Skeletal muscle satellite cell (primary cell): ENCODE data around the gene CIPC.

Experiments used
- H3K27me3 ChIP-seq: 2 replicates; pipeline ENCODE4 v1.7.0; 2013; ENCODE audit warnings: low read length; ENCODE audit not compliant: control insufficient read depth, insufficient read depth
- H3K36me3 ChIP-seq: 2 replicates; pipeline ENCODE4 v1.7.0; 2013; ENCODE audit warnings: mild to moderate bottlenecking, control low read depth, low read length; ENCODE audit not compliant: insufficient read depth
- H3K4me1 ChIP-seq: 2 replicates; pipeline ENCODE4 v1.7.0; 2013; ENCODE audit warnings: low read length; ENCODE audit not compliant: control insufficient read depth, insufficient read depth
- H3K4me2 ChIP-seq: 2 replicates; pipeline ENCODE4 v1.7.0; 2013; ENCODE audit warnings: mild to moderate bottlenecking, low read length
- H3K4me3 ChIP-seq: 2 replicates; pipeline ENCODE4 v1.7.0; 2013; ENCODE audit warnings: low read length
- H3K9ac ChIP-seq: 2 replicates; pipeline ENCODE4 v1.7.0; 2013; ENCODE audit warnings: mild to moderate bottlenecking, low read depth, low read length, moderate library complexity
- H3K9me3 ChIP-seq: replicated peaks from 2 replicates; pipeline ENCODE4 v1.7.0; 2013; ENCODE audit warnings: mild to moderate bottlenecking, control low read depth, low read length

Gene CIPC

GRCh38 chr14:77076113-77076631, 21.9 kb upstream of the CIPC start:
- Histone ChIP-seq H3K27me3 (no peaks in the 10 kb centered on the region), H3K4me3 (peak overlapping the region; percentile 18), H3K9ac (peak overlapping the region; percentile 44), H3K4me2 (peak overlapping the region; percentile 78), H3K4me1 (peaks cover 32% of the 10 kb centered on the region), H3K9me3 (no peaks in the 10 kb centered on the region), H3K36me3 (no peaks in the 10 kb centered on the region)

GRCh38 chr14:77077040-77077439, 21.0 kb upstream of the CIPC start:
- H3K4me2 ChIP-seq = no peak overlapping the region
- peaks cover 26% of the 10 kb centered on the region for H3K4me1 ChIP-seq
- no peaks in the 10 kb centered on the region for H3K36me3 ChIP-seq
- no peak overlapping the region for H3K9ac ChIP-seq
- H3K9me3 ChIP-seq = no peaks in the 10 kb centered on the region
- H3K27me3 ChIP-seq = no peaks in the 10 kb centered on the region
- H3K4me3 ChIP-seq = no peak overlapping the region

GRCh38 chr14:77082356-77082755, 15.7 kb upstream of the CIPC start:
- no peak overlapping the region for H3K9ac ChIP-seq
- no peaks in the 10 kb centered on the region for H3K4me1 ChIP-seq
- H3K4me3 ChIP-seq = no peak overlapping the region
- H3K9me3 ChIP-seq = no peaks in the 10 kb centered on the region
- no peaks in the 10 kb centered on the region for H3K36me3 ChIP-seq
- no peak overlapping the region for H3K4me2 ChIP-seq
- H3K27me3 ChIP-seq = peaks cover 24% of the 10 kb centered on the region

- H3K9ac ChIP-seq = no peak overlapping the region
- peaks cover 24% of the 10 kb centered on the region for H3K27me3 ChIP-seq
- no peaks in the 10 kb centered on the region for H3K36me3 ChIP-seq
- H3K9me3 ChIP-seq = no peaks in the 10 kb centered on the region
- H3K4me3 ChIP-seq = no peak overlapping the region
- no peaks in the 10 kb centered on the region for H3K4me1 ChIP-seq
- no peak overlapping the region for H3K4me2 ChIP-seq
Observed at GRCh38 chr14:77083082-77083481, 15.0 kb upstream of the CIPC start.

GRCh38 chr14:77084985-77085384, 13.1 kb upstream of the CIPC start:
- no peaks in the 10 kb centered on the region for H3K9me3 ChIP-seq
- H3K4me3 ChIP-seq = no peak overlapping the region
- H3K9ac ChIP-seq = no peak overlapping the region
- H3K27me3 ChIP-seq = peaks cover 36% of the 10 kb centered on the region
- no peaks in the 10 kb centered on the region for H3K36me3 ChIP-seq
- H3K4me1 ChIP-seq = no peaks in the 10 kb centered on the region
- H3K4me2 ChIP-seq = no peak overlapping the region

GRCh38 chr14:77085538-77085937, 12.5 kb upstream of the CIPC start:
- no peak overlapping the region for H3K4me2 ChIP-seq
- H3K4me1 ChIP-seq = no peaks in the 10 kb centered on the region
- no peak overlapping the region for H3K9ac ChIP-seq
- no peak overlapping the region for H3K4me3 ChIP-seq
- peaks cover 36% of the 10 kb centered on the region for H3K27me3 ChIP-seq
- H3K36me3 ChIP-seq = no peaks in the 10 kb centered on the region
- no peaks in the 10 kb centered on the region for H3K9me3 ChIP-seq

- no peak overlapping the region for H3K9ac ChIP-seq
- no peaks in the 10 kb centered on the region for H3K36me3 ChIP-seq
- no peak overlapping the region for H3K4me3 ChIP-seq
- no peak overlapping the region for H3K4me2 ChIP-seq
- H3K27me3 ChIP-seq = peaks cover 36% of the 10 kb centered on the region
- H3K4me1 ChIP-seq = no peaks in the 10 kb centered on the region
- H3K9me3 ChIP-seq = no peaks in the 10 kb centered on the region
Observed at GRCh38 chr14:77086017-77086727, 11.9 kb upstream of the CIPC start.

- Histone ChIP-seq H3K4me2 (no peak overlapping the region), H3K9me3 (no peaks in the 10 kb centered on the region), H3K9ac (no peak overlapping the region), H3K27me3 (peaks cover 36% of the 10 kb centered on the region), H3K4me3 (no peak overlapping the region), H3K36me3 (no peaks in the 10 kb centered on the region), H3K4me1 (no peaks in the 10 kb centered on the region)
Observed at GRCh38 chr14:77086951-77087350, 11.1 kb upstream of the CIPC start.

GRCh38 chr14:77087631-77088030, 10.4 kb upstream of the CIPC start:
- Histone ChIP-seq H3K9ac (no peak overlapping the region), H3K4me2 (no peak overlapping the region), H3K4me1 (no peaks in the 10 kb centered on the region), H3K9me3 (no peaks in the 10 kb centered on the region), H3K36me3 (no peaks in the 10 kb centered on the region), H3K4me3 (no peak overlapping the region), H3K27me3 (peaks cover 31% of the 10 kb centered on the region)

GRCh38 chr14:77088219-77088618, 9.8 kb upstream of the CIPC start:
- H3K4me2 ChIP-seq = no peak overlapping the region
- H3K36me3 ChIP-seq = no peaks in the 10 kb centered on the region
- H3K4me3 ChIP-seq = no peak overlapping the region
- peaks cover 30% of the 10 kb centered on the region for H3K27me3 ChIP-seq
- H3K4me1 ChIP-seq = no peaks in the 10 kb centered on the region
- no peaks in the 10 kb centered on the region for H3K9me3 ChIP-seq
- H3K9ac ChIP-seq = no peak overlapping the region

- Histone ChIP-seq H3K27me3 (peaks cover 30% of the 10 kb centered on the region), H3K4me3 (no peak overlapping the region), H3K4me2 (no peak overlapping the region), H3K9ac (no peak overlapping the region), H3K4me1 (no peaks in the 10 kb centered on the region), H3K9me3 (no peaks in the 10 kb centered on the region), H3K36me3 (no peaks in the 10 kb centered on the region)
Observed at GRCh38 chr14:77088645-77089044, 9.4 kb upstream of the CIPC start.

- Histone ChIP-seq H3K9ac (no peak overlapping the region), H3K4me2 (no peak overlapping the region), H3K4me3 (no peak overlapping the region), H3K4me1 (no peaks in the 10 kb centered on the region), H3K36me3 (no peaks in the 10 kb centered on the region), H3K27me3 (peaks cover 13% of the 10 kb centered on the region), H3K9me3 (no peaks in the 10 kb centered on the region)
Observed at GRCh38 chr14:77091518-77091917, 6.5 kb upstream of the CIPC start.
